Skeletal muscle cell (primary cell): ENCODE measurements around the gene PRR18.
"Not testable (repeated sequence)": the region's sequence is repeated elsewhere in the genome, so short reads cannot be mapped to it uniquely, and the experiment has no call there.

Source experiments
- DNase-seq: peaks from one replicate; pipeline ENCODE4 v3.0.0-alpha.2; 2010; ENCODE audit warnings: low read depth
- H3K4me3 ChIP-seq: 2 replicates; pipeline ENCODE4 v1.5.1; 2011; ENCODE audit warnings: low read depth, mild to moderate bottlenecking, control low read depth, low read length, moderate library complexity

Gene PRR18

DNA sequence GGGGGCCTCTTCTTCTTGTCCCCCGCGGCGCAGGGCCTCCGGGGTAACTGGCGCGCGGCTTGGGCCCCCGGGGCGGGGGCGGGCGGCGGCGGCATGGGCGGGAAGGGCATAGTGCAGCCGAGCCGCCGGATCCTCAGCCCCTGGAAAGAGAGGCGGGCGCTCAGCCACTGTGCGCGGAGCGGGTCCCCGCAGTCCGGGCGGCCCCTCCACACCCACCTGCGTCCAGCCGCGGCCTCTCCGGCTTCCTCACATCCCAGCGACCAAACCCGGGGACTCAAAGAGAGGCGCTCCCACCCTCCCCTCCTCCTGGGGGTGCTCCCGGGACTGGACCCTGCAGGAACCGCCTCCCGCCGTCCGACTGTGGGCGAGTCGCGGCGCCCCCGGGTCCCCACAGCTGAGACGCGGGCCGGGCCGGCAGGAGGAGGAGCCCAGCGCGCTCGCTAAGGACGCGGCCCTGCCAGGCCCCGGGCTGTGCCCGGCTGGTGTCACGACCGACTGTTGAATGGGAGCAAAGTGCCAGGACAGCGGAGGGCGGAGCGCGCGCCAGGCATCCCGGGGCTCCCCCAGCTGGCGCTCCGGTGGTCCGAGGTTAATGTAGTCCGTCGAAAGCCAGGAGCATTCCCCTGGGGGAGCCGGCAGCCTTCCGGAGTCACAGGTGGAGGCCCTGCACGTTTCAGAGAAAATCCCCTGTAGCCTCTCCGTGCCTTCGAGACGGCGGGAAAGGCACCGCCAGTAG is at the start of gene PRR18:
TSS of gene PRR18 (minus strand) at position 360 of the 736 bp plus-strand sequence. CDS start at position 110, 250 bp downstream.
- no peak for DNase-seq
- peak within 1 kb of the TSS; percentile 45 for H3K4me3 ChIP-seq

DNA sequence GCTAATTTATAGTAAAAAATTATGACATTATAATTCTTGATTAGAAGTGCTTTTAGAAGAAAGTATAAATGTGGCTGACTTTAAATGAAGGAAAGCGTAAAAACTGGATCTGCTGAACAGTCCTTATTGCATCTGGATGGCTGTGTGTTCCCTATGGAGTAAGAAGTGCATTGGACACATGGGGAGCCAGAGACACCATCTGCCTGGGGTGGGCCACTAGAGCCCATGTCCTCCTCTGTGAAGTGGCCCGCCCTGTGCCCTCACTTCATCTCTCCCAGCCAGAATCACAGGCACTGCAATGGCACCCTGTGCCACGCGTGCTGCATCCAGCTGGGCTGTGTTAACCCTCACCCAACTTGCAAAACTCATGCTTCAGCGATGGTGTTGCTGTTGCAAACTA is 47.4 kb upstream of the PRR18 start:
- no peak for DNase-seq
- H3K4me3 ChIP-seq = no peak overlapping the region

GRCh38 chr6:166354965-166355364 is 46.8 kb upstream of the PRR18 start:
- H3K4me3 ChIP-seq = no peak overlapping the region
- DNase-seq = no peak

GRCh38 chr6:166354143-166354542 is 46.0 kb upstream of the PRR18 start:
- H3K4me3 ChIP-seq = no peak overlapping the region
- DNase-seq = no peak

DNA sequence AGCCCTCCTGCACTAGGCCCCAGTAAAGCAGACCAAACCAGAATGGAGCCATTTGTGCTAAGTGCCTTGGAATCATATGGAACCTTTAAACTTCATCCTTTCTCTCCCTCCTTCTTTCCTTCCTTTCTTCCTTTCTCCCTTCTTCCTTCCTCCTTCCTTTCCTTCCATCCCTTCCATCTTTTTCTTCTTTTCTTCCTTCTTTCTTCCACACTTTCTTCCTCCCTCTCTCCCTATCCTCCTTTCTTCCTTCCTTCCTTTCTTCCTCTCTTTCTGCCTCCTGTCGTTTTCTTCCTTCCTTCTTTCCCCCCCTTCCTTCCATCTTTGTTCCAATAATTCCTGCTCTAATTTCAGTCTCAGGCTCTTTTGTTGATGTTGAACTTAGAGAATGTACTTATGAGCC is 45.3 kb upstream of the PRR18 start:
- H3K4me3 ChIP-seq = no peak overlapping the region
- DNase-seq = no peak

GRCh38 chr6:166352923-166353322 is 44.7 kb upstream of the PRR18 start:
- H3K4me3 ChIP-seq = no peak overlapping the region
- no peak for DNase-seq

- no peak for DNase-seq
- no peak overlapping the region for H3K4me3 ChIP-seq
Measured at GRCh38 chr6:166351715-166352285, 43.6 kb upstream of the PRR18 start.

DNA sequence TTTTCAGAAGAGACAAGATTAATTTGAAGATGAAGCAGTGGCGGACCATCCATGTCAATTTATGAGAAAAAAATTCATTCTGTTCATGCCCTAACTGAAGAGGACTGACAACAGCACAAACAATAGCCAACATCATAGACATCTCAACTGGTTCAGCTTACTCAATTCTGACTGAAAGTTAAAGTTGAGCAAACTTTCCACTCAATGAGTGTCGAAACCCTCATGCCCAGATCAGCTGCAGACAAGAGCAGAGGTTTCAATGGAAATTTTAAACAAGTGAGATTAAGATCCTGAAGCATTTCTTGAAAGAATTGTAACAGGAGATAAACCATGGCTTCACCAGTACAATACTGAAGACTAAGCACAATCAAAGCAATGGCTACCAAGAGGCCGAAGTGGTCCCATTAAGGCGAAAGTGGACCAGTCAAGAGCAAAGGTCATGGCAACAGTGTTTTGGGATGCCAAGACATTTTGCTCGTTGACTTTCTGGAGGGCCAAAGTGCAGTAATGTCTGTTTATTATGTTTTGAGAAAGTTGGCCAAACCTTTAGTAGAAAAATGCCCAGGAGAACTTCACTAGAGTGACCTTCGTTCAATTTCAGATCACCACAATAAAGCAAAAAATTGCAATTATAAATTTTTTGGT is 40.2 kb upstream of the PRR18 start:
- DNase-seq = no peak
- H3K4me3 ChIP-seq = no peak overlapping the region

DNA sequence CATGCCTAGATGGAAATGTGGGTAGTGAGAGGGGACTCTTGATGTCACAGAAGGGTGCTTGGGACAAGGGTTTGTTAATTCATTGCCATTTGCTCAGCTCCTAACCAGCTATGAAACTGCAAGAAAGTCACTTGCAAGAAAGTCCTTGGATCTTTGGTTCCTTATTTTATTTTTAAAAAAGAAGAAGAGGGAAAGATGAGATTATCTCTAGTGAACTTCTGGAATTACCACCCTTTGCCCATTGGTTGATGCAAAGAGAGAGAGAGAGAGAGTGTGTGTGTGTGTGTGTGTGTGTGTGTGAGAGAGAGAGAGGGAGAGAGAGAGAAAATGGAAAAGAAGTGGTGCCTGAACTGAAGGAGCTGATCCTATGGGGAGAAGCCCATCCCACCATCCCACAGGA is 38.8 kb upstream of the PRR18 start:
- DNase-seq = no peak

DNA sequence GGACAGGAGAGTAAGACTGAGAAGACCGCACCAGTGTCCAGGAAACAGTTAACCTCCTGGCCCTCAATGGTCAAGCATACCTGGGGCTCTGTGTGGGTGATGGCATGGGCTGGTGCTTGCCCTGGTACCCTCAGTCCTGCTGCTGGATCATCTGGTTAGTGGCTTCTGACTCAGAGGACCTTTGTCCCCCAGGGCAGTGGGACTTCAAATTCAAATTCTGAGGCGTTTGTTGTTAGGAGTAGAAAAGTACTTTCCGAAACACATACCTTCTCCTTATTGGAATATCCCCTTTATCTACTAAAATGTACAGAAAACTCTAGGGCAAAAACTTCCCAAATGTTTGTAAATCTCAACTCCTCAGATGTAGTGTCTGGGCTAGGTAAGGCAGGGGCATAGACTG is 38.3 kb upstream of the PRR18 start:
- DNase-seq = no peak
- H3K4me3 ChIP-seq = no peak overlapping the region

More for the DNA sequence above, 38.8 kb upstream of the PRR18 start:
- no peak overlapping the region for H3K4me3 ChIP-seq

DNA sequence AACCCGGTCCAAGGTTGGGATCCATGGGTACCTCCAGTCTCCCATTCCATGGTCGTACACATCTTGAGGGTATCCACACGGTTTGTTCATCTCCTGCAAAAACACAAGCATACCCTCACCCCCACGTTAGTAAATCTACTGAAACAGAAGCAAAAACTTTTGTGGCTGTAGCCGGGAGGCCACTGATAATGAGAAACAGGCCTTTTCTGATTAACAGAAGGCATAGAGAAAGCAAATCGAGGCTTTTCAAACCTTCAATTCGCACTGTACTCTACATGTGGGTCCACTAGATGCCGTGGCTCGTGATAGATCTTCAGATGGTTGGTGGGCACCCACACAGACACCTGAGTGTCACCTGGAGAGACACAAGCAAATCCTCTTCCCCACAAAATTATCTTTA is 37.5 kb upstream of the PRR18 start:
- not testable (repeated sequence) for DNase-seq, H3K4me3 ChIP-seq

GRCh38 chr6:166344921-166345320 is 36.7 kb upstream of the PRR18 start:
- H3K4me3 ChIP-seq, DNase-seq: not testable (repeated sequence)

GRCh38 chr6:166344240-166344639 is 36.0 kb upstream of the PRR18 start:
- H3K4me3 ChIP-seq = no peak overlapping the region
- no peak for DNase-seq

DNA sequence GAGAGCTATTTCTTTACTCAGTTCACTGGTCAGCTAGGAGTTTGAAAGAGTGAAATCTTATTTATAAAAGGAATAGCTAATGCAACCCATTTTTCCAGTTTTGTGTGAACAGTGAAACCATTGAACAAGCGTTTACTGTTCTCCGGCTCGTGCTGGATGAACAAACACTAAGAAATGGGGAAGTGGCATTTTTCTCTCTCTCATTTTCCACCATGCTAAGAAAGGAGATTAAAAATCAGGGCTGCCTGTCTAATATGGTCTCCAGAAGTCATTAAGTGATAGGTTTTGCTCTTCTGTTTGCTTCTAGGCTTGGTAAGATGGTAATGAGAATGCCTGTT is 34.9 kb upstream of the PRR18 start:
- DNase-seq = no peak
- H3K4me3 ChIP-seq = peak overlapping the region; percentile 98

DNA sequence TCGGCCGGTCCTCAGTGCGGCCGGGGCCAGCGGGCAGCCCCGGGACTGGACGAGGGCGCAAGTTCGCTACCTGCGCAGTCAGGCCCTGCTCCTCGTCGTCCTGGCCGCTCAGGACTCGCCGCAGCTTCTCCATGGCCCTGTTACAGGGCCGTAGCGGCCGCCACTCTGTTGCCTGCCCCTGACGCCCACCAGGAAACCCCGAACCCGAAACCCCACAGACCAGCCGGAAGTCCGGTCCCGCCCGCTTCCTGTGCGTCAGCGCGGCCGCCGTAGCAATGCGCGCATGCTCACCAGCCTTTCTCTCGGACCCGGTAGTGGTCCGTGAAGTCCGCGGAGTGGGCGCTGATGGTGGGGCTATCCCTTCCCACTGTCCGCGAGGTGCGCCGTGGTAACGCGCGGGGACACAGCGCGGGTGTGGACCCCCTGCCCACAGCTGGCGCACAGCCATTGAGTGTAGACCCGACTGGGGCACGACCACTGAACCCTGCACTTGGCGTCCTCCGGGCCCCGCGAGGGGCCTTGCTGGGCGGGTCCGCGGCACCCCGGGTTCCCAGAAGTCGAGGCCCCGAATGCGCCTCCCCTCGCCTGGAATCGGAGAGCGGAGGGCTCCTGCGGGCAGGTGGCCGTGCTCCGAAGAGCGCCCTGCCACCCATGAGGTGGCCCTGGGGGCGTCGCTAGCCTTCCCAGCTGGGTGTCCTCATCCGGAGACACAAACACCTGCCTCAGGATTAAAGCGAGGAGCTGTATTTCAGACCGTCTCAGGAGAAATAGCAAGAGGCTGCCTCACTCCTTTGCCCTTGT is 34.4 kb upstream of the PRR18 start, which contains the start of gene SFT2D1:
TSS of gene SFT2D1 (minus strand) at position 197 of the 801 bp plus-strand sequence. CDS start at position 133, 64 bp downstream.
- peak within 1 kb of the TSS; percentile 98 for H3K4me3 ChIP-seq
- peak; percentile 45 for DNase-seq

DNA sequence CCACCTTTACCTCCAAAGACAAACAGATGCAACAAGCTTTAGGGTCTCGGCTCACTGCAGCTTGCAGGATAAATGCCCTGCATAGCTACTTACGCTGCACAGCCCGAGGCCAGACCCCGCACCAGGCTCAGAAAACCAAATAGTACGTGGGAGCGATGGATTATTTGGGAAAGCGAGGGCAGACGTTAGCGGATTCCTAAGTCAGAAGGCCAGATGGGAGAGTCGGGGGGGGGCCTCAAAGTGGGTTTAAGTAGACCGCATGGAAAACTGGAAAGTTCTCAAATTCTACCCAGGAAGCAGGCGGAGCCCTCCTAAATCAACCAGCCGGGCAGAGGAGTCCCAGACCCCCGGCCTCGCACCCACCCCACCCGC is 33.8 kb upstream of the PRR18 start:
- DNase-seq = no peak
- H3K4me3 ChIP-seq = peak overlapping the region; percentile 98

DNA sequence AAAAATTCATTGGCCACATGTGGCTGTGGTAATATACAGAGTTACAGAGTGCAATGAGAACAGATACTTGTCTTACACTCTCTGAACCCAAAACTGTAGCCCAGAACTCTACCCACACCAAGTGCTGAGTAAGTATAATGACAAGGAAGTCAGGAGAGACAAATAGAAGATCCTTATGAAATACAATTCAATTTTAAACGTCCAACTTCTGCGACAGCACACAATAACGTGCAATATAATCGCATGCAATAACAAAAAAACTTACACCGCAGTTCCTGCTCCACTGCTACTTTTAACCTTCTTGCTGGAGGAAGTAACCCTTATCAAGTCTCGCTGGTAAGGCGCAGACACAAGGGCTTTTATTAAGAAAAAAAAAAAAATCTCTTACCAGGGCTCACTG is 33.3 kb upstream of the PRR18 start:
- no peak for DNase-seq
- peak overlapping the region; percentile 98 for H3K4me3 ChIP-seq

DNA sequence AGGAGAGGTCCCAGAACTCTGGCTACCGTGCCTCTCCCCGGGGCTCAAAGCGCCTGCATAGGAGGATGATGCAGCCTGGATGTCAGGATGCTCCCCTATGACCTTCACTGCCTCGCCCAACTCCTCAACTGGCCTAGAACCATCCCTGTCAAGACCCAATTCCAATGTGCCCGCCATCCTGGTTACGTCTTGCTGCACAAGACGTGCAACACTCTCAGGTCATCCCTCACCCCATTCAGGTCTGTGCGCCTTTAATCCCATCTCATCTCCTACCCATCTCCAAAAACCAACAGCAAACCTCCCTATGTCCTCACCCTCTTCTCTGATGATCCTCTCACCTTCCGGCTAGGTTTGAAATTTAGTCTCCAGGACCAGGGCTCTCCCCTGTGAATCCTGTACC is 30.7 kb upstream of the PRR18 start:
- no peak overlapping the region for H3K4me3 ChIP-seq
- DNase-seq = no peak

DNA sequence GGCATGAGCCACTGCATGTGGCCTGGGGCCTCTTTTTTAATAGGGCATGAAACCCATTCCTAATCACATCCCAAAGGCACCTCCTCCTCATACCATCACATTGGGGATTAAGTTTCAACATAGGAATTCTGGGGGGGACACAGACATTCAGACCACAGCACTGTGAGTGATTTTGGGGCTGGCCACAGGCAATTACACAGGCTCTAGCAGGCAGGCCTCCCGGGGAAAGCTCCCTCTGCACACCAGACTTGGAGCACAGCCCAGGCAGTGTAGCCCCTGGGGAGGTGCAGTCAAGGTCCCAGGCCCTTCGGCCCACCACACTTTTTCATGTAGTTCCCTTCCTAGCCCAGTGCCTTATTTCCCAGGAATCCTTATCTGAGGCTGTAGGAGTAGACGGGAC is 28.7 kb upstream of the PRR18 start:
- no peak for DNase-seq
- no peak overlapping the region for H3K4me3 ChIP-seq
